Epithelial cell of esophagus (primary cell): Measurements from ENCODE around the gene NDUFB7.
"Not testable (repeated sequence)": the region's sequence is repeated elsewhere in the genome, so short reads cannot be mapped to it uniquely, and the experiment has no call there.

Experiments used
- DNase-seq: peaks from one replicate; pipeline ENCODE4 v3.0.0; 2010; ENCODE audit warnings: low read depth
- H3K4me3 ChIP-seq: 2 replicates; pipeline ENCODE4 v1.5.1; 2011; ENCODE audit warnings: mild to moderate bottlenecking, low read length, control low read depth
- TF ChIP-seq, protein P1 (sequence below): IDR thresholded peaks from 2 replicates; pipeline ENCODE4 v1.5.1; 2011; ENCODE audit warnings: low read depth, mild to moderate bottlenecking, low read length, control low read depth, inconsistent platforms; ENCODE audit not compliant: insufficient read depth; ENCODE audit errors: missing control alignments

Gene NDUFB7

GRCh38 chr19:14551134-14552005 lies 20.5 kb downstream of the NDUFB7 start:
- TF ChIP-seq, protein P1, sequence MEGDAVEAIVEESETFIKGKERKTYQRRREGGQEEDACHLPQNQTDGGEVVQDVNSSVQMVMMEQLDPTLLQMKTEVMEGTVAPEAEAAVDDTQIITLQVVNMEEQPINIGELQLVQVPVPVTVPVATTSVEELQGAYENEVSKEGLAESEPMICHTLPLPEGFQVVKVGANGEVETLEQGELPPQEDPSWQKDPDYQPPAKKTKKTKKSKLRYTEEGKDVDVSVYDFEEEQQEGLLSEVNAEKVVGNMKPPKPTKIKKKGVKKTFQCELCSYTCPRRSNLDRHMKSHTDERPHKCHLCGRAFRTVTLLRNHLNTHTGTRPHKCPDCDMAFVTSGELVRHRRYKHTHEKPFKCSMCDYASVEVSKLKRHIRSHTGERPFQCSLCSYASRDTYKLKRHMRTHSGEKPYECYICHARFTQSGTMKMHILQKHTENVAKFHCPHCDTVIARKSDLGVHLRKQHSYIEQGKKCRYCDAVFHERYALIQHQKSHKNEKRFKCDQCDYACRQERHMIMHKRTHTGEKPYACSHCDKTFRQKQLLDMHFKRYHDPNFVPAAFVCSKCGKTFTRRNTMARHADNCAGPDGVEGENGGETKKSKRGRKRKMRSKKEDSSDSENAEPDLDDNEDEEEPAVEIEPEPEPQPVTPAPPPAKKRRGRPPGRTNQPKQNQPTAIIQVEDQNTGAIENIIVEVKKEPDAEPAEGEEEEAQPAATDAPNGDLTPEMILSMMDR: peak; percentile 75
- DNase-seq: peak; percentile 92
- not testable (repeated sequence) for H3K4me3 ChIP-seq

GRCh38 chr19:14550201-14550754 lies 21.6 kb downstream of the NDUFB7 start:
- H3K4me3 ChIP-seq: no peak overlapping the region
- peak; percentile 85 for DNase-seq
- TF ChIP-seq, protein P1: no peak

- no peak for DNase-seq
- TF ChIP-seq, protein P1: no peak
- no peak overlapping the region for H3K4me3 ChIP-seq
These were observed 26.2 kb downstream of the NDUFB7 start for GRCh38 chr19:14545716-14546082.

DNA sequence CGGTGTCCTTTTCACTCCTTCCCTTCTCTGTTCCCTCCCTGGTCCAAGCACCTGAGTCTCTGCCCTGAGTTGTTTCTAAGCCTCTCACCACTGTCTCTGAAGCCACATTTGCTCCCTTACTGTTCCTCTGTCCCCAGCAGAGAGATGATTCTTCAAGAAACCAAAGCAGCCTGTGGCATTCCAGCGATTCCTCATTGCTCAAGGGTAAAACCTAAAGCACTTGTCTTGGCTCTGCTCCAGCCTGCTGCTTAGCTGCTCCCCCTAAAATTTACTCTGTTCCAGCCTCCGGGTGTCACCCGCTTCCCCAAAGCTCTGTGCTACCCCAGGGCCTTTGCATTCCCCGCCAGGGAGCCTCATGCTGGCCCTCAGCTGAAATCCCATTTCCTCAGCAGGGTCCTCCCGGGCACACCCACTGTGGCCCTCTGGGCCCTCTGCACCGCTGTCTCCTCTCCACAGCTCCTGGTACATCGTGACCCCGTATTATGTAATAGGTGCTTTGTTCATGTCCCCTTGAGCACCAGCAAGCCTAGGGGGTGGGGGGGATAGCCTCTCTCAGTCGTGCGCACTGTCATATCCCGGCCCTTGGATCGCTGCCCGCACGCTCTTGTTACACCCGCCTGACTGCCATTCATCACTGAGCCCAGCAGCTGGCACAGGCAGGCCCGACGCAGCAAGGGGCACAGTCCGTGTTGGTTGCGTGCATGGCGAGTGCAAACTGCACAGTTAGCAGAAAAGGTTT lies 26.7 kb downstream of the NDUFB7 start:
- TF ChIP-seq, protein P1: no peak
- no peak overlapping the region for H3K4me3 ChIP-seq
- DNase-seq: peak; percentile 75

GRCh38 chr19:14544047-14544446 lies 27.8 kb downstream of the NDUFB7 start:
- TF ChIP-seq, protein P1: no peak
- DNase-seq: peak; percentile 24
- H3K4me3 ChIP-seq: no peak overlapping the region

GRCh38 chr19:14542711-14543328 lies 29.0 kb downstream of the NDUFB7 start:
- H3K4me3 ChIP-seq: no peak overlapping the region
- TF ChIP-seq, protein P1: no peak
- peak; percentile 92 for DNase-seq

DNA sequence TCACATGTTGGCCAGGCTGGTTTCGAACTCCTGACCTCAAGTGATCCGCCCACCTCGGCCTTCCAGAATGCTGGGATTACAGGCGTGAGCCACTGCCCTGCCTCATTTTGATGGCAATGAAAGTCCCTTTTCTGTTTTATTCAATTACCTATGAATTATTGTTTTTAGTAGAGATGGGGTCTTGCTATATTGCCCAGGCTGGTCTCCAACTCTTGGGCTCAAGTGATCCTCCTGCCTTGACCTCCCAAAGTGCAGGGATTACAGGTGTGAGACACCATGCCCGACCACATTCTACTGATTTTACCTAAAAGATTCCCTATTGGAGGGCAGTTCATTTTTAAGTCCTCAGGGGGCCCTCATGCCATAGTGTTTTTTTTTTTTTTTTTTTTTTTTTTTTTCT lies 29.9 kb downstream of the NDUFB7 start:
- not testable (repeated sequence) for DNase-seq, H3K4me3 ChIP-seq
